Measurements from ENCODE around the gene TIRAP. TPM values are rescaled to one million over a fixed set of nuclear protein-coding genes. Genes with fewer than 3 reads are reported as not detected.

The TIRAP gene
- total and polyA plus RNA-seq, 2 of the 8 experiments (the other 6 are each of a cell fraction or from before 2014, with no cell fraction given): 5.3 TPM

DNA sequence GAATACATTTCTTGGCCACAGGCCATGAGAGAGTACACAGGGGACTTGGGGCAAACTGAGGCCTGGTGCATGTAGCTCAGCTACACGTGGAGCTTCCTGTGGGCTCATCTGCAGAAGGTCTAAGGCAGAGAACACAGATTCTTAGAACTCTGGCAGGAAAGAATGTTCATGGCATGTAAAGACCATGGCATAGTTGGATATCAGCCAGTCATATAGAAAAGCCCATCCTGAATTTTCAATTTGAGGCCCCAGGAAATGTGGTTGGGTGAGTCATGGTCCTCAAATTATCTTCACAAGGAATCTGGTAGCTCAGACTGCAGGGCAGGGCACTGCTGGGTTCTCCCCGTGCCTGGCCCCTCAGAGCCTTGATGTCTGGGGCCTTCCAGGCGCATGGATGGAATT lies 58.9 kb downstream of the TIRAP start:
- Histone ChIP-seq H3K9me3 (ENCODE audit: insufficient read depth in 2 of 2, low read depth in 1 of 2, low read length in 1 of 2) (no peaks in the 10 kb centered on the region), H2AK5ac (ENCODE audit: low read depth, low read length) (no peak overlapping the region), H4K5ac (ENCODE audit: insufficient read length, low read depth, low read length) (no peak overlapping the region), H3K14ac (ENCODE audit: insufficient read length) (no peak overlapping the region), H2BK12ac (ENCODE audit: low read depth, low read length) (no peak overlapping the region), H3K56ac (replicated peaks; ENCODE audit: insufficient read length, low read depth, low read length) (no peak overlapping the region), H3K9ac (replicated peaks in 1 of 4; ENCODE audit: extremely low read depth in 1 of 4, low read depth in 3 of 4, low read length in 3 of 4) (no peak overlapping the region), H4K8ac (ENCODE audit: extremely low read depth, insufficient read depth, low read length) (no peak overlapping the region), H3K4me3 (ENCODE audit: extremely low read depth in 1 of 4, insufficient read depth in 2 of 4, low read depth in 3 of 4, low read length in 4 of 4) (no peak overlapping the region), H3K23me2 (ENCODE audit: low read depth, low read length) (no peaks in the 10 kb centered on the region), H3K79me2 (ENCODE audit: control insufficient read depth in 1 of 2, insufficient read depth in 2 of 2, low read length in 2 of 2) (no peaks in the 10 kb centered on the region), H3K27me3 (replicated peaks in 1 of 4; ENCODE audit: control insufficient read depth in 3 of 4, extremely low read depth in 1 of 4, insufficient read depth in 3 of 4, low read length in 3 of 4) (no peaks in the 10 kb centered on the region), H2AFZ (ENCODE audit: low read length) (no peak overlapping the region), H2BK120ac (replicated peaks; ENCODE audit: low read depth, low read length) (no peak overlapping the region), H3K79me1 (ENCODE audit: low read depth, low read length) (no peaks in the 10 kb centered on the region; the same call in 1 of the 2 replicates), H2BK20ac (ENCODE audit: low read length) (no peak overlapping the region), H2BK5ac (ENCODE audit: low read depth, low read length) (no peak overlapping the region), H3K4me1 (replicated peaks in 1 of 4; ENCODE audit: control insufficient read depth in 3 of 4, insufficient read depth in 4 of 4, low read length in 3 of 4) (peaks cover 0 to 14% (median 7%) of the 10 kb centered on the region in 4 experiments; a peak in 4 of 7 replicates), H3K4me2 (ENCODE audit: insufficient read depth in 1 of 2, low read depth in 2 of 2, low read length in 2 of 2) (no peak overlapping the region), H3K36me3 (ENCODE audit: control insufficient read depth in 2 of 4, insufficient read depth in 4 of 4, low read length in 3 of 4) (peaks cover 0 to 22% (median 4%) of the 10 kb centered on the region in 4 experiments; a peak in 3 of 8 replicates), H3K18ac (ENCODE audit: extremely low read depth, low read length) (no peak overlapping the region), H2BK15ac (ENCODE audit: low read length) (no peak overlapping the region), H3K23ac (ENCODE audit: insufficient read length) (no peak overlapping the region), H4K91ac (replicated peaks; ENCODE audit: insufficient read length, low read length) (no peak overlapping the region), H3K27ac (ENCODE audit: low read depth, low read length) (no peak overlapping the region), H4K20me1 (replicated peaks in 1 of 2; ENCODE audit: control insufficient read depth in 1 of 2, insufficient read depth in 2 of 2, low read length in 2 of 2) (peaks cover 0 to 6% of the 10 kb centered on the region in 2 experiments), H3K4ac (replicated peaks; ENCODE audit: insufficient read length, low read depth, low read length) (no peak overlapping the region)
- POLR2A ChIA-PET (ENCODE audit: partially characterized antibody): interaction anchor here (1.5 to 1.8 kb wide), 2 partner anchors 9 to 20 kb away, joined by 4 to 5 read pairs; no protein-coding TSS in a partner anchor
- DNase-seq (ENCODE audit: low read depth in 1 of 2, low spot score in 2 of 2) (no peak), FAIRE-seq (no peak)
- 92% methylated on average over 3 of the region's 3 CpGs; no CpG with 5 or more reads in 1 of the 2 experiments for WGBS, 2 experiments (ENCODE audit: extremely low coverage in 1 of 2, insufficient coverage in 1 of 2, insufficient read length in 1 of 2, insufficient replicate concordance in 2 of 2, low coverage in 1 of 2, low lambda C conversion rate in 2 of 2, missing lambda C conversion rate in 1 of 2)
- CTCF ChIA-PET (ENCODE audit: partially characterized antibody): interaction anchor here (0.7 to 3.8 kb wide), 3 partner anchors 12 to 139 kb away, joined by 3 to 17 read pairs (median 3); no protein-coding TSS in a partner anchor
- no peak for TF ChIP-seq CBX5 (IDR thresholded peaks at IDR 0.05; ENCODE audit: low read depth, low read length)
- no peak for TF ChIP-seq FOSL1 (IDR thresholded peaks at IDR 0.05; ENCODE audit: insufficient read depth, low read depth, low read length)
- TF ChIP-seq KDM5A (IDR thresholded peaks at IDR 0.05; ENCODE audit: low read length): no peak
- TF ChIP-seq, protein P1, sequence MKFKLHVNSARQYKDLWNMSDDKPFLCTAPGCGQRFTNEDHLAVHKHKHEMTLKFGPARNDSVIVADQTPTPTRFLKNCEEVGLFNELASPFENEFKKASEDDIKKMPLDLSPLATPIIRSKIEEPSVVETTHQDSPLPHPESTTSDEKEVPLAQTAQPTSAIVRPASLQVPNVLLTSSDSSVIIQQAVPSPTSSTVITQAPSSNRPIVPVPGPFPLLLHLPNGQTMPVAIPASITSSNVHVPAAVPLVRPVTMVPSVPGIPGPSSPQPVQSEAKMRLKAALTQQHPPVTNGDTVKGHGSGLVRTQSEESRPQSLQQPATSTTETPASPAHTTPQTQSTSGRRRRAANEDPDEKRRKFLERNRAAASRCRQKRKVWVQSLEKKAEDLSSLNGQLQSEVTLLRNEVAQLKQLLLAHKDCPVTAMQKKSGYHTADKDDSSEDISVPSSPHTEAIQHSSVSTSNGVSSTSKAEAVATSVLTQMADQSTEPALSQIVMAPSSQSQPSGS (IDR thresholded peaks at IDR 0.05; ENCODE audit: low read length): no peak
- TF ChIP-seq KDM1A (IDR thresholded peaks at IDR 0.05; ENCODE audit: borderline replicate concordance, low read length): no peak
- TF ChIP-seq SIRT6 (IDR thresholded peaks at IDR 0.05; ENCODE audit: low read length): no peak
- no peak for TF ChIP-seq TAF7 (optimal IDR thresholded peaks at IDR 0.05; ENCODE audit: borderline replicate concordance, low read depth, low read length)
- TF ChIP-seq SP4 (IDR thresholded peaks at IDR 0.05; ENCODE audit: low read length): no peak
- TF ChIP-seq SIX5 (IDR thresholded peaks at IDR 0.05; ENCODE audit: low read depth, low read length): no peak
- TF ChIP-seq, protein P2, sequence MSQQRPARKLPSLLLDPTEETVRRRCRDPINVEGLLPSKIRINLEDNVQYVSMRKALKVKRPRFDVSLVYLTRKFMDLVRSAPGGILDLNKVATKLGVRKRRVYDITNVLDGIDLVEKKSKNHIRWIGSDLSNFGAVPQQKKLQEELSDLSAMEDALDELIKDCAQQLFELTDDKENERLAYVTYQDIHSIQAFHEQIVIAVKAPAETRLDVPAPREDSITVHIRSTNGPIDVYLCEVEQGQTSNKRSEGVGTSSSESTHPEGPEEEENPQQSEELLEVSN (IDR thresholded peaks at IDR 0.05): no peak
- TF ChIP-seq HDAC6 (IDR thresholded peaks at IDR 0.05; ENCODE audit: low read depth, low read length): no peak
- no peak for TF ChIP-seq SP2 (IDR thresholded peaks at IDR 0.05; ENCODE audit: low read length)
- no peak for TF ChIP-seq CEBPB (IDR thresholded peaks at IDR 0.05; ENCODE audit: low read depth, low read length)

Measured in H1 (cell line).